GM23338 (cell line): ENCODE results near the gene EPHA4.

Experiments
- CTCF ChIP-seq, 2 experiments: fragments of 200-600 bp in 1 of 2; sonication (generic) in 1 of 2; conservative IDR thresholded peaks; 2 replicates each; pipeline versions ENCODE4 v1.5.1 to v1.6.1; 2016 to 2017; ENCODE audit warnings: antibody characterized with exemption in 2 of 2, low read depth in 2 of 2, mild to moderate bottlenecking in 2 of 2, moderate library complexity in 1 of 2
- ETS1 ChIP-seq: IDR thresholded peaks from 2 replicates; pipeline ENCODE4 v1.6.1; 2016; ENCODE audit warnings: antibody characterized with exemption
- EZH2 ChIP-seq: fragments of 200-600 bp; sonication (generic); IDR thresholded peaks from one replicate; pipeline ENCODE4 v1.8.0; 2017; ENCODE audit warnings: antibody characterized with exemption, mild to moderate bottlenecking, low read depth; ENCODE audit not compliant: unreplicated experiment
- JUNB ChIP-seq: IDR thresholded peaks from one replicate; pipeline ENCODE4 v1.6.1; 2016; ENCODE audit warnings: antibody characterized with exemption; ENCODE audit not compliant: unreplicated experiment
- POLR2AphosphoS5 ChIP-seq: IDR thresholded peaks from 2 replicates; pipeline ENCODE4 v1.6.1; 2016; ENCODE audit warnings: antibody characterized with exemption, low read depth
- REST ChIP-seq: IDR thresholded peaks from one replicate; pipeline ENCODE4 v1.6.1; 2018; ENCODE audit warnings: antibody characterized with exemption; ENCODE audit not compliant: unreplicated experiment

- TF ChIP-seq CTCF (conservative IDR thresholded peaks at IDR 0.05; ENCODE audit: low read depth in 2 of 2) (no peak), POLR2AphosphoS5 (no peak), ETS1 (no peak), EZH2 (no peak), JUNB (no peak), REST (no peak)
These were observed 95.9 kb downstream of the EPHA4 start for GRCh38 chr2:221476195-221476594.
